ENCODE results near the gene VPS13C. TPM values are rescaled to one million over a fixed set of nuclear protein-coding genes. Genes with fewer than 3 reads are reported as not detected.

The VPS13C gene
- total RNA-seq, 5 donors from 2014 or later (not counting 1 experiment from before 2014, with no cell fraction given), result 84.4 to 136 (median 117) TPM

DNA sequence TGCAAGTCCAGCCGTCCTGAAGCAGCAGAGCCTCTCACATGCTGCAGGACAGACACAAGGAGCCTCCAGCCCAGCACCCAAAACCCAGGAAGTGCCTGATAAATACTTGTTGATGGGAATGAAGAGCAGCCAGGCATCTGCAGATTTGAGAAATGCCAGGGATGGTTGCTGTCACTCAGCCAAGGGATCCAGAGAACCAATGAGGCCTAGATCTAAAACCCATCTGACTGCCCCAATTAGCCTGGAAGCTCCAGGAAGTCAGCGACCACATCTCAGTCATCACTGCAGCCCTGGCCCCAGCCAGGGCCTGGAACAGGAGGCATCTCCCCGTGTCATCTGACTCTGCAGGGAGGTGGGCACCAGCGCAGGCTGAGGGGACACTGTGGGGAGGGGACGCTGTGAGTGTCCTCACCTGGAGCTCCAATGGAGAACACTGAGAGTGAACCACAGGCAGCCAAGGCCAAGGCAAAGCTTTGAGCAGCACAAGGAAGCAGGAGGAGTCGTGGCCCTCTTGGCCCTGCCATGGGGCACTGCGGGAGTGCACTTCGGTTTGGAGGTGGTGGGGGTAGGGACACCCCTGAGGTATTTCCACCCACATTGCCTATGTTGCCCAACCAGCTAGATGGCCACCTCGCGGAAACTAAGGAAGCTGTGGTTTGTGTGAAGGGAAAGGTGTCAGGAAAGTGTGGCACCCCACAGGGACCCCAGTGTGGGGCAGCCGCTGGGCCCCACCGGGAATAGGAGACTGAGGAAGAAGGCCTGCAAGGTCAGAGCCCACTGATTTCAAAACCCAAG lies 229.5 kb downstream of the VPS13C start:
- no peaks in the 10 kb centered on the region for H3K9me3 Mint-ChIP-seq
- H3K4me3 ChIP-seq (ENCODE audit: control insufficient read depth in 1 of 2, extremely low read depth in 1 of 2, low read length in 1 of 2), result no peak overlapping the region

DNA sequence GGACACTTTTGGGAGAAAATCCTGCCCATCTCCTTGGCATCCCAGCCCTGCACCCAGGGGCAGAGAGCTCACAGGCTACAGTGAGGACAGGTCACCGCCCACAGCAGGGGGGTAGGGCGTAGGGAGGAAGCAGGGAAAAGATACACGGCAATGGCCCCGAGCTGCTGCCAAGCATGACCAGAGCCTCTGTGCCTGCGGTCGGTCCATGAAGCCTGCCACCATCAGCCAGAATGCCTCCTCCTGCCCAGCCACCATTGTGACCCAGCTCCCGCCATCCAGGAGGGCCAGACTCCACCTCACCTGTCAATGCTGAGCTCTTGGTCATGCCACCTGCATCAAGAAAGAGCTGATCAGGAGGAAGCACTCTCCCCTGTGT lies 230.7 kb downstream of the VPS13C start:
- Mint-ChIP-seq H3K9me3 (no peaks in the 10 kb centered on the region), H3K4me1 (peaks cover 5 to 13% (median 8%) of the 10 kb centered on the region in 3 donors), H3K4me3 (no peak overlapping the region), H3K36me3 (no peaks in the 10 kb centered on the region), H3K27me3 (peaks cover 10 to 20% of the 10 kb centered on the region in 2 donors), H3K27ac (no peak overlapping the region)
- ChIA-PET CTCF (no interaction called here), POLR2A (no interaction called here)
- Histone ChIP-seq H3K36me3 (ENCODE audit: control insufficient read depth in 2 of 2, extremely low read depth in 1 of 2, insufficient read depth in 1 of 2, low read length in 1 of 2) (no peaks in the 10 kb centered on the region), H3K4me1 (ENCODE audit: control insufficient read depth in 1 of 2, extremely low read depth in 1 of 2, insufficient read depth in 2 of 2, low read length in 2 of 2) (peaks cover 0 to 7% of the 10 kb centered on the region in 2 experiments), H3K9me3 (no peaks in the 10 kb centered on the region), H3K27me3 (replicated peaks in 1 of 2; ENCODE audit: control insufficient read depth in 2 of 2, extremely low read depth in 1 of 2, insufficient read depth in 2 of 2, low read length in 1 of 2) (peaks cover 0 to 37% of the 10 kb centered on the region in 2 experiments), H3K4me3 (ENCODE audit: control insufficient read depth in 1 of 2, extremely low read depth in 1 of 2, low read length in 1 of 2) (no peak overlapping the region), H3K27ac (ENCODE audit: low read length) (no peak overlapping the region)
- no peak for DNase-seq
- 88% methylated on average over 7 of the region's 7 CpGs for WGBS (ENCODE audit: insufficient coverage)
- no peak for ATAC-seq (replicated peaks in 1 of 4)

More for the DNA sequence above, 229.5 kb downstream of the VPS13C start:
- Mint-ChIP-seq H3K27ac (no peak overlapping the region), H3K36me3 (no peaks in the 10 kb centered on the region), H3K27me3 (peaks cover 12 to 22% of the 10 kb centered on the region in 2 donors), H3K4me1 (peaks cover 5 to 15% (median 10%) of the 10 kb centered on the region in 3 donors), H3K4me3 (no peak overlapping the region)
- Histone ChIP-seq H3K36me3 (ENCODE audit: control insufficient read depth in 2 of 2, extremely low read depth in 1 of 2, insufficient read depth in 1 of 2, low read length in 1 of 2) (no peaks in the 10 kb centered on the region), H3K27ac (ENCODE audit: low read length) (no peak overlapping the region), H3K9me3 (no peaks in the 10 kb centered on the region), H3K4me1 (ENCODE audit: control insufficient read depth in 1 of 2, extremely low read depth in 1 of 2, insufficient read depth in 2 of 2, low read length in 2 of 2) (peaks cover 0 to 15% of the 10 kb centered on the region in 2 experiments), H3K27me3 (replicated peaks in 1 of 2; ENCODE audit: control insufficient read depth in 2 of 2, extremely low read depth in 1 of 2, insufficient read depth in 2 of 2, low read length in 1 of 2) (peaks cover 0 to 47% of the 10 kb centered on the region in 2 experiments)
- ChIA-PET POLR2A (no interaction called here), CTCF (interaction anchor here in 1 of 2 donors (0.7 to 0.8 kb wide), 2 partner anchors 8 to 1468 kb away, joined by 3 read pairs; no protein-coding TSS in a partner anchor)
- ATAC-seq (replicated peaks in 1 of 4) (no peak), DNase-seq (no peak)
- WGBS (ENCODE audit: insufficient coverage), result 50% methylated on average over 9 of the region's 12 CpGs

DNA sequence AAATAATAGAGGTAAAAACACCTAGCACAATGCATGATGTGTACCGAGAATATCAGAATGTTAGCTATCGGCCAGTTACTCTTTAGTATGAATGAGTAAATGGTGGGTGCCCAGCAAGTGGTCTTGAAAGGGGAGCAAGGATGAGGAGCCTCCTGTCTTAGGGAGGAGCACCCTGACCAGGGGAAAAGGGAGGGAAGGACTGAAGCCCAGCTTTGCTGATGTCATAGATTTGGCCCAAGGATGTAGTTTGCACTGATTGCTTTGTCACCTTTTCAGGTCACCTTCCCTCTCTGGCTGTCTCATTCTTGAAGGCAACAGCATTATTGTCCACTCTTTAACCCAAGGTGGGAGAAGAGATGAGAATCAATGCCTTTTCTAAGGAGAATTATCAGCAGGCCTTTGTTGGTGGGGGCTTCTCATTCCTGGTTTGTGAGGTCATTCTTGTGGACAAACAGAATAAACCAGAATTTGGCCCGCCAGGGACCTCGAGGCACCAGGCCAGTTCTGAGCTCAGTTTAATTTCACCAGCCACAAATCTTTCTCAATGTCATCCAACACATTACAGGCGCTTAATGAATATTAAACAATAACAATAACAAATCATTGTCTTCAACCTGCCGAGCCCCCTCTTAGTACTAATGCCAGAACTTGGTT lies 231.3 kb downstream of the VPS13C start:
- DNase-seq (no peak), ATAC-seq (replicated peaks in 1 of 4) (no peak)
- H3K36me3 Mint-ChIP-seq, result no peaks in the 10 kb centered on the region
- 97% methylated on average over 4 of the region's 6 CpGs for WGBS (ENCODE audit: insufficient coverage)
- H3K4me3 Mint-ChIP-seq, result no peak overlapping the region
- CTCF ChIA-PET, result no interaction called here
- H3K9me3 Mint-ChIP-seq, result no peaks in the 10 kb centered on the region
- no peaks in the 10 kb centered on the region for H3K9me3 ChIP-seq
- H3K27ac ChIP-seq (ENCODE audit: low read length), result no peak overlapping the region
- peaks cover 3 to 8% (median 5%) of the 10 kb centered on the region in 3 donors for H3K4me1 Mint-ChIP-seq
- peaks cover 11 to 20% of the 10 kb centered on the region in 2 donors for H3K27me3 Mint-ChIP-seq
- H3K4me1 ChIP-seq (ENCODE audit: control insufficient read depth in 1 of 2, extremely low read depth in 1 of 2, insufficient read depth in 2 of 2, low read length in 2 of 2), result peaks cover 0 to 4% of the 10 kb centered on the region in 2 experiments
- H3K36me3 ChIP-seq (ENCODE audit: control insufficient read depth in 2 of 2, extremely low read depth in 1 of 2, insufficient read depth in 1 of 2, low read length in 1 of 2), result no peaks in the 10 kb centered on the region
- no peak overlapping the region for H3K4me3 ChIP-seq (ENCODE audit: control insufficient read depth in 1 of 2, extremely low read depth in 1 of 2, low read length in 1 of 2)
- no peak overlapping the region for H3K27ac Mint-ChIP-seq
- POLR2A ChIA-PET, result no interaction called here
- peaks cover 0 to 35% of the 10 kb centered on the region in 2 experiments for H3K27me3 ChIP-seq (replicated peaks in 1 of 2; ENCODE audit: control insufficient read depth in 2 of 2, extremely low read depth in 1 of 2, insufficient read depth in 2 of 2, low read length in 1 of 2)

DNA sequence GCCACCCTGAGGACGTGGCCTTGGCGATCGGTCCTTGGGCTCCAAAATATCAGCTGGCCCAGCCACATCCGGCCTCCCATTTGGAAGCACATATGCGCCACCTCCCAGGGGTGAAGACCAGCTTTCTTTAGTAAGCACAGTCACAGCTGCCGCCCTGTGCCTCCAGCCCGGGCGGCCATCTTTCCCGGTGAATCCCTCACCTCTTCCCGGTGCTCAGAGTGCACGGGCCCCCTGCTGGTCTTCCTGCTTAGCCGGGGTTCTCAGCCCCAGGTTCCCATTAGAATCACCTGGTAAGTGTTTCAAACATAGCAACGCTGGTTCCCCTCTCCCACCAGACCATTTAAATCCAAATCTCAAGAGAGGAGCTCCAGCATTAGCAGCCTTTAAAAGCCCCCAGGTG lies 232.2 kb downstream of the VPS13C start:
- Histone ChIP-seq H3K36me3 (ENCODE audit: control insufficient read depth in 2 of 2, extremely low read depth in 1 of 2, insufficient read depth in 1 of 2, low read length in 1 of 2) (no peaks in the 10 kb centered on the region), H3K4me1 (ENCODE audit: control insufficient read depth in 1 of 2, extremely low read depth in 1 of 2, insufficient read depth in 2 of 2, low read length in 2 of 2) (no peaks in the 10 kb centered on the region), H3K9me3 (no peaks in the 10 kb centered on the region), H3K27me3 (replicated peaks in 1 of 2; ENCODE audit: control insufficient read depth in 2 of 2, extremely low read depth in 1 of 2, insufficient read depth in 2 of 2, low read length in 1 of 2) (peaks cover 0 to 33% of the 10 kb centered on the region in 2 experiments), H3K4me3 (ENCODE audit: control insufficient read depth in 1 of 2, extremely low read depth in 1 of 2, low read length in 1 of 2) (no peak overlapping the region), H3K27ac (ENCODE audit: low read length) (no peak overlapping the region)
- ATAC-seq (replicated peaks in 1 of 4), result no peak
- 80% methylated on average over 13 of the region's 13 CpGs for WGBS (ENCODE audit: insufficient coverage)
- Mint-ChIP-seq H3K36me3 (no peaks in the 10 kb centered on the region), H3K27ac (no peak overlapping the region), H3K9me3 (no peaks in the 10 kb centered on the region), H3K4me3 (no peak overlapping the region), H3K27me3 (peaks cover 17 to 20% of the 10 kb centered on the region in 2 donors), H3K4me1 (peaks cover 1 to 6% (median 5%) of the 10 kb centered on the region in 3 donors)
- POLR2A ChIA-PET, result no interaction called here
- no peak for DNase-seq
- CTCF ChIA-PET, result interaction anchor here in 1 of 2 donors (0.6 kb wide), 1 partner anchor 1219 kb away, joined by 4 read pairs; no protein-coding TSS in a partner anchor

DNA sequence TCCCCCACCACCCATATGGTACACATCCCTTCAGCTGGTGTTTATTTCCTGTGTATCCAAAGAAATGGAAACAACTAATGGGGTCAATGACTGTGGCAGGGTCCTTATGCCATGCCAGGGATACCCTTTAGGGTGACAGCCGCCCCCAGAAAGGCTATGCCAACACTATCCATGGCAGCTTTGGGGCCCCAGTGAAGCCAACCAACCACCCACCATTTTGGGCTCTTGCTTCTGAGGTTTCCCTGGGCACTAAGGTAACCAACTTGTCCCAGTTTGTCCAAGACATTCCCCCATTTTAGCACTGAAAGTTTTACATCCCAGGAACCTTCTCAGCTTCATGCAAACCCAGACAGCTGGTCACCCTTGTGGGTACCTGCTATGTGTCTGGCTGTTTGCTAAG lies 233.1 kb downstream of the VPS13C start:
- no peak overlapping the region for H3K4me3 Mint-ChIP-seq
- CTCF ChIA-PET, result no interaction called here
- peaks cover 1 to 6% (median 5%) of the 10 kb centered on the region in 3 donors for H3K4me1 Mint-ChIP-seq
- H3K27ac Mint-ChIP-seq, result no peak overlapping the region
- ATAC-seq (replicated peaks in 1 of 4) (no peak), DNase-seq (no peak)
- POLR2A ChIA-PET, result no interaction called here
- H3K9me3 Mint-ChIP-seq, result no peaks in the 10 kb centered on the region
- Histone ChIP-seq H3K4me1 (ENCODE audit: control insufficient read depth in 1 of 2, extremely low read depth in 1 of 2, insufficient read depth in 2 of 2, low read length in 2 of 2) (no peaks in the 10 kb centered on the region), H3K27me3 (replicated peaks in 1 of 2; ENCODE audit: control insufficient read depth in 2 of 2, extremely low read depth in 1 of 2, insufficient read depth in 2 of 2, low read length in 1 of 2) (peaks cover 0 to 30% of the 10 kb centered on the region in 2 experiments), H3K4me3 (ENCODE audit: control insufficient read depth in 1 of 2, extremely low read depth in 1 of 2, low read length in 1 of 2) (no peak overlapping the region), H3K9me3 (no peaks in the 10 kb centered on the region), H3K27ac (ENCODE audit: low read length) (no peak overlapping the region), H3K36me3 (ENCODE audit: control insufficient read depth in 2 of 2, extremely low read depth in 1 of 2, insufficient read depth in 1 of 2, low read length in 1 of 2) (no peaks in the 10 kb centered on the region)
- H3K36me3 Mint-ChIP-seq, result no peaks in the 10 kb centered on the region
- no CpG with 5 or more reads among the region's 1 CpG for WGBS (ENCODE audit: insufficient coverage)
- peaks cover 12 to 18% of the 10 kb centered on the region in 2 donors for H3K27me3 Mint-ChIP-seq

DNA sequence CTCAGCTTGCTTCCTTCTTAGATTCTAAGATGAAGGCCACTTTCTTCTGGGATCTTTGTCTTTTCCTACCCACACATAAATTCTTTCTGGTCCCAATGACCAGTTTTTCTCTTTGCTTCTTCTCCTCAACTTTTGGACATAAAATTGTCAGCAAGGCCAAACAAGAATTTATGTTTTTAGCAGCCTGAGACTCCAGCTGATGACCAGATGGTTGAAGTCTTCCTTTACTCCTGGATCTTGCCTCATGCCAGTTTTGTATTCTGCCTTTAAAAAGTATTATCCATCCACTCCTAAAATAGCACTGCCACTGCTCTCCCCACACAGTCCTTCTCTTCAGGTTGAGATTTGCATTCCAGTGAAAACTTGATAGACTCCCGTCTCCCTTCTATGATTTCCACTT lies 236.0 kb downstream of the VPS13C start:
- H3K27ac Mint-ChIP-seq, result no peak overlapping the region
- Histone ChIP-seq H3K4me3 (ENCODE audit: control insufficient read depth in 1 of 2, extremely low read depth in 1 of 2, low read length in 1 of 2) (no peak overlapping the region), H3K4me1 (ENCODE audit: control insufficient read depth in 1 of 2, extremely low read depth in 1 of 2, insufficient read depth in 2 of 2, low read length in 2 of 2) (no peaks in the 10 kb centered on the region), H3K27me3 (replicated peaks in 1 of 2; ENCODE audit: control insufficient read depth in 2 of 2, extremely low read depth in 1 of 2, insufficient read depth in 2 of 2, low read length in 1 of 2) (peaks cover 0 to 15% of the 10 kb centered on the region in 2 experiments), H3K27ac (ENCODE audit: low read length) (no peak overlapping the region), H3K9me3 (no peaks in the 10 kb centered on the region), H3K36me3 (ENCODE audit: control insufficient read depth in 2 of 2, extremely low read depth in 1 of 2, insufficient read depth in 1 of 2, low read length in 1 of 2) (no peaks in the 10 kb centered on the region)
- WGBS (ENCODE audit: insufficient coverage), result no CpG with 5 or more reads among the region's 1 CpG
- H3K4me3 Mint-ChIP-seq, result no peak overlapping the region
- H3K27me3 Mint-ChIP-seq, result peaks cover 14 to 29% of the 10 kb centered on the region in 2 donors
- H3K9me3 Mint-ChIP-seq, result no peaks in the 10 kb centered on the region
- H3K4me1 Mint-ChIP-seq, result no peaks in the 10 kb centered on the region
- ATAC-seq (replicated peaks in 1 of 4) (no peak), DNase-seq (no peak)
- ChIA-PET CTCF (no interaction called here), POLR2A (no interaction called here)
- H3K36me3 Mint-ChIP-seq, result no peaks in the 10 kb centered on the region

All from T-cell (primary cell).